ENCODE data around the gene ANKFN1. TPM values are rescaled to one million over a fixed set of nuclear protein-coding genes. Genes with fewer than 3 reads are reported as not detected.

Gene ANKFN1
- total RNA-seq, 1 donor from 2014 or later, result not detected

DNA sequence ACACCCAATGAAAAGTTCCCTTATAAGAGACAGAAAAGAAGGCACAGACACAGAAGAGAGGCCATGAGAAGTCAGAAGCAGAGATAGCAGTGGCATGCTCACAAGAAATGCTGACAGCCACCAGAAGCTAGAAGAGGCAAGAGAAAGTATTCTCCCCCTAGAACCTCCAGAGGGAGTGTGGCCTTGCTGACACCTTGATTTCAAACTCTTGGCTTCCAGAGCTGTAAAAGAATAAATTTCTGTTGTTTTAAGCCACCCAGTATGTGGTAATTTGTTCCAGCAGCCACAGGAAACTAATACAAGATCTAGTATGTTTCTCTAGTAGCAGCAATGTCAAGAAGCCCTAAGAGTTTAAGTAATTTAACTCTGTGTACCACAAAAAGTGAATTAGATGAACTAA, 353.1 kb downstream of the ANKFN1 start:
- ATAC-seq (ENCODE audit: poor library complexity), result no peak
- intact Hi-C loops (cut with DNase I), result loop anchor here (10.0 kb wide), 1 partner anchor 208 kb away; no protein-coding TSS in a partner anchor
- DNase-seq, result no peak

DNA sequence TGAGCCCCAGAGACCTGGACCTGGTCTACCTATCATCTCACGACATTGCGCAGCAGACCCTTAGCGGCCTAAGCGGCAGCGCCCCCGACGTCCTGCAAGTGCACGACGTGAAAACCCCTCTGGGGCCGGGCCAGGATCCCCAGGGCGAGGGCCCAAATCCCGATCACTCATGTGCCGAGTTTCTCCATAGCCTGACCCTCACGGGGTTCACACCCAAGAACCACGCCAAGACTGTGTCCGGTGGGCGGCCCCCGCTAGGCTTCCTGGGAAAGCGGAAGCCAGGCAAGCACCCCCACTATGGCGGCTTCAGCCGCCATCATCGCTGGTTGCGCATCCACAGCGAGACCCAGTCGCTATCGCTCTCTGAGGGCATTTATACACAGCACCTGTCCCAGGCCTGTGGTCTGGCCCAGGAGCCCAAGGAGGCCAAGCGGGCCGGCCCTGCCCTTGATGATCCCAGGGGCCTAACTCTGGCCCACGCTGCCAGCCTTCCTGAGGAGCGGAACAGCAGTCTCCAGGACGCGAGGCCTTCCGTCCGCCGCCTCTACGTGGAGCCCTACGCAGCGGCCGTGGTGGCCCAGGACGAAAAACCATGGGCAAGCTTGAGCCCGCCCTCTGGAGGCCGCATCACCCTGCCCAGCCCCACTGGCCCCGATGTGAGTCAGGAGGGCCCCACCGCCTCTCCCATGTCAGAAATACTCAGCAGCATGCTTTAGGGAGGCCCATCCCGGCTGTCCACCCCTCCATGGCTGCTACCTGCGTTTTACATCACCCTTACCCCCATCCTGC, 357.5 kb downstream of the ANKFN1 start:
- ATAC-seq (ENCODE audit: poor library complexity) (no peak), DNase-seq (no peak)
- intact Hi-C loops (cut with DNase I), result no loop called here

DNA sequence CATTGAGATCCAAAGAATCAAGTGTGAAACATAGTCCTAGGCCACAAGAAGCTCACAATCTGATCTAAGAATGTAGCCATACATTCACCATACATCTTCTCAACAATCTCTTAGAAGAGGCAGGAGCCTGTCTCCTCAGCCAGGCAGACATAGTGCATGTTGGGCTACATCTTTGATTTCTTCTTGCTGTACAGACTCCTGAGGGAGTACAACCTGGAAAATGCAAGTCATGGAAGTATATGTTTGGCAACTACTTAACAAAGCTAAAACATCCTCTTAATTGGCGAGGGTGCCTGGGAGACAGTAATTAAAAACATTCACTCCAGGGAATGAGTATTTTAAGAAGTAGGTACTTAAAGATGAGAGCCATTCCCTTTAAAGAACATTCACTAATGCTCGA, 361.0 kb downstream of the ANKFN1 start:
- ATAC-seq (ENCODE audit: poor library complexity) (no peak), DNase-seq (no peak)
- intact Hi-C loops (cut with DNase I), result no loop called here

DNA sequence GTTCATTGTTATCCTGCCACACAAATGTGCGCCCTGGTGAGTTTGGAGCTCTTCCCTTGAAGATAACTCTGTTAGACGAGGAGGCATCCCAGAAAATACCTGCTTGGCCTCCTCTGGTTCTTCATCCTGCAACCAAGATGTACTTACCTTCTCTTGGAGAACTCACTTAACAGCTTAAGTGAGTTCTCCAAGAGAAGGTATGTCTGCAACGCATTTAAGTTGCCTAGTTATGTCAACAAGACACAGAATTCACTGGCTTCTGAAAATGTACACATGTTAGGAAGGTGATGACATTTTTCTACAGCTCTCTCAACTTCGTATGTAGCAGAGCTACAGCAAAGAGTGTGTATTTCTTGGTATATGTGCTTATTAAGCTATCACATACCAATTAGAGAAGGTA, 361.6 kb downstream of the ANKFN1 start:
- DNase-seq, result no peak
- no peak for ATAC-seq (ENCODE audit: poor library complexity)
- intact Hi-C loops (cut with DNase I), result no loop called here

DNA sequence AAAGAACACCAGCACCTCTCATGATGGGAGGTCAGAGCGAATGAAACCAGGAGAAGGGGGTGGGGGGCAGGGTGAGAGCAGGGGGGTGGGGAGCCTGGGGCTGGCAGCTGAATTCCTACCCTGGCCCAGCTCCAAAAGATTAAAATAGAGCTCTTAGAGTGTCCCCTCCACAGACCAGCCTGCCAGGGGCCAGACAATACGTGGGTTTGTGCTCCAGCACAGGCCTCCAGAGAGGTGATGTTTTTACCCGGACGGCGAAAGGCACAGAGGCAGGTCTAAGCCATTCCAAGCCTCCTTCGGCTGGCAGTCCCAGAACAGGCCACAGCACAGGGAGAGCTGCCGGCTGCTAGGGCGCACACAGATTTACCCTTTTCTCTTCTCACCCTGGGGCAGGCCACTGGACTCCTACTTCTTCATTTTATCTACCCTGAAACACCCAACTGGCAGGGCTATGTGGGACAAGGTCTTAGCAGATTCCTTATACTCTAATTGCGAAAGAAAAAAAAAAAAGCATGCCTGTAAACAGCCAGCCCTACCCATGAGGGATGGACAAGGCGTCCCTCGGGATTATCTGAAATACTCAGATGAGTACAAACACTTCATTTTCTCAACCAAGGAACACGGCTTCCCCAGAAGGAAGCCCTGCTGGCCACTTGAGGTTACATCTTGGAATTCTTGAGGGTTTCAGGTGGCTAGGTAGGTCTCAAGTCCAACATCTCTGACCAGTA, 368.3 kb downstream of the ANKFN1 start:
- ATAC-seq (ENCODE audit: poor library complexity), result no peak
- intact Hi-C loops (cut with DNase I), result no loop called here

DNA sequence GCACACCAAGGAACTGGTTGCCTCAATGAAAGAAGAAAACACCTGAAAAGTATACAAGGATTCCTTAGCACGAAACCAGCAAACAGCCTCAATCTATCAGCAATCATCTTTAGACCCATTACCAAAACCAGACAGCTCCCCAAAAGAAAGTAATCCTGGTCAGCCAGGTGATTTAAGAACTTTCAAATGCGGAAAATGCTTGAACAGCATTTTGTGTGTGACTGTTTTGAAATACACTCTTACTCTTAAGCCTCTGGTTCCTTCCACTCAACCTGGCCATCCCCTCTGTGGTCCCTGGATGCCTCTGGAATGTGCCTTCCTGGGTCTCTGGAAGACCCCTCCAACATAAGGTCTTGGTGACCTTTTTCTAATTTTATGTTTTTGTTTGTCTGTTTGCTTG, 369.8 kb downstream of the ANKFN1 start:
- ATAC-seq (ENCODE audit: poor library complexity), result no peak
- no peak for DNase-seq
- intact Hi-C loops (cut with DNase I), result no loop called here

More for the DNA sequence above, 368.3 kb downstream of the ANKFN1 start:
- DNase-seq, result no peak

DNA sequence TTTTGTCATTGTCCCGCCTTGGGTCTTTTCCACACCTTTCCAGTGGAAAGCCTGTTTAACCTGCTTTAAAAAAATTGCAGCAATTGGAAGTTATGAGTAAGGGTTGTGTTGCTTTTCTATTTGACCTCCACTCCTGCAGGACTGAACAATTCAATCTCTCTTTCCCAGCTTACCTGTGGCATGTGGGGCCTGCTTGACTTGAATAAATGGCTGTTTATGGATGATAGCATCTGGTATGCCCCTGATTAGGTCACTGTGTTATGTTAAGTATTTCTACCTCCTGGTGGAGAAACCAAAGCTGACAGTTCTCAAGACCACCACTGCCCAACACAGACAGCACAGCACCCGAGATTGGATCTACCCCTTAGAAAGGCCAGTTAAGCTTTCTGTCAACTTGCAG, 375.4 kb downstream of the ANKFN1 start:
- no peak for DNase-seq
- ATAC-seq (ENCODE audit: poor library complexity), result no peak
- intact Hi-C loops (cut with DNase I), result no loop called here

DNA sequence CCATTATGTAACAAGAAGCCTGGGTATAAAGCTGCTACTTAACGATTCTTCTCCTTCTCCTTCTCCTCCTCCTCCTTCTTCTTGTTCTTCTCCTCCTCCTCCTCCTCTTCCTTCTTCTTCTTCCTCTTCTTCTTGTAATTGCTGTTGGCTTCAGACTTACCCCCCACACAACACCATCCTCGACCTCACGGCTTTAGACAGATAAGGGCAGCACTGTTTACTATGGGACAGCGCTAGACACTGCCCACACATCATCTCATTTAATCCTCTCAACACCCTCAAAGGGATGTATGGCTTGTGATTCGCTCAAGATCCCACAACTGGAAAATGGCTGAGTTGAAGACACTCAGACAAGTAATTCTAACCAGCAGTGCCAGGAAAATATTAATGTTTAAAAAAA, 379.7 kb downstream of the ANKFN1 start:
- intact Hi-C loops (cut with DNase I), result no loop called here
- no peak for ATAC-seq (ENCODE audit: poor library complexity)
- no peak for DNase-seq

DNA sequence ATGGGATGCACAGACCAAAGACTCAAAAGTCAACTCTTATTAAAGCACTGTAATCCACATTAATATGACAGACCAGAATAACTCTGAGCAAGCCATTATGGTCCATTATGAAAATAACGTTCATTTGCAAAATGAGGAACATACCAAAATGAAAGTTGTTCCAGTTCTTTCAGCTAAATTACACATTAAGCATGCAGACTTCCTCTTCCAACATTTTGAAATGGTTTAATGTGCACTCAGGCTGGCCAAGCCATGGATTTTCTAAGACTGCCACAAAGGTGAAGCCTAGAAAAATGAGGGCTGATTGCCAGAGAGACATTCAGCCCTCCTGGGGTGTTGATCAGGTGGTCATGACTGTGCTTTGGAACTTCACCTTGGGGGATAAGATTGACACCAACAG, 383.5 kb downstream of the ANKFN1 start:
- ATAC-seq (ENCODE audit: poor library complexity) (no peak), DNase-seq (no peak)
- intact Hi-C loops (cut with DNase I), result no loop called here

DNA sequence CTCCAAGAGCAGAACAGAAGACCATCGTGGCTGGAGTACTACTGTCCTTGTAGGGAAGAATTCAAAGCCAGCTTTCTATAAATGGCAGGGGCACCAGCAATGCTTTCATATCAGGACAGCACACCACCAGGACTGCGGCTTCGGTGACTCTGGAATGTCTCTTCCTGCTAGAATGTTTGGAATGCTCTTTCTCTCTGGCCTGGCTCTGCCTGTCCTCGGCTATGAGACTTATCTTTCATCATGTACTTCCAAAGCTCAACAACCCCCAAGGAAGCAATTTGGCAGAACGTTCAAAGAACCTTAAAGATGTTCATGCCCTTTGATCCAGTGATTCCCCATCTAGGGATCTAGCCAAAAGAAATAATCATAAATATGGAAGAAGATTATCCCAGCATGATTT, 387.6 kb downstream of the ANKFN1 start:
- ATAC-seq (ENCODE audit: poor library complexity) (no peak), DNase-seq (no peak)
- intact Hi-C loops (cut with DNase I), result no loop called here

DNA sequence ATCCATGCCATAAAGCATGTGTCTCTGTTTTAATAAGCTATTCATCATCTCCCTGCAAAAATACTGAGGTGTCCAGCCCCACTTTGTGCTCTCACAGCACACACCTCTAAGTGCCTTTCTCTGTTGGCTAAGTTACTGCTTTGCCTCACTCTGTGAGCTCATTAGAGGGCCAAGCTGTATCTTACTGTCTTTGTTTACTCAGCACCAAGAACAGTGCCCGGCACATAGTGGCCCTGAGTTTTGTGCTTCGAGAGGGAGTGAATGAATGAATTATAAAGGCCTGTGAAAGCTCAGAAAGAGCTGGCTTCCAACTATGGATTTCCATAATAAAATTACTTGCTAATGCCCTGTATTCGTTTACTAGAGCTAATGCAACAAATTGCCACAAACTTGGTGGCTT, 390.0 kb downstream of the ANKFN1 start:
- intact Hi-C loops (cut with DNase I), result no loop called here
- ATAC-seq (ENCODE audit: poor library complexity), result no peak

DNA sequence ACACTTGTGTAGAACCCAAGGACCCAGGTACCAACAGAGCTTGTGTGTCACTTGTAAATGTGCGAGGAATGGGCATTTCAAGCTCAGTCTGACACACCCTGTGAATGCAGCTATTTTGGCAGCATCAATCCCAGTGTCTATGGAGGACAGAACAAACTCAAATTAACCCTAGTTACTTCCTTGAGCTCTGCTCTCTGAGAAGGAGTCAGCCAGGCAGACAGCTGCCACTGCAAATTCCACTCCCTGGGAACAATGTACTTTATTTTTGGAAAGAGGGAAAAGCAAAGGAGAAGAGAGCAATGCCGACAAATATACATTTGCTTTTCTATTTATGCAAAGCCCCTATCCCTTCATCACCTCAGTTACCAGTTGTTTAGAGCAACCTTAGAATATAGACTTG, 391.8 kb downstream of the ANKFN1 start:
- intact Hi-C loops (cut with DNase I), result no loop called here
- DNase-seq (no peak), ATAC-seq (ENCODE audit: poor library complexity) (no peak)

More for the DNA sequence above, 390.0 kb downstream of the ANKFN1 start:
- DNase-seq, result no peak

DNA sequence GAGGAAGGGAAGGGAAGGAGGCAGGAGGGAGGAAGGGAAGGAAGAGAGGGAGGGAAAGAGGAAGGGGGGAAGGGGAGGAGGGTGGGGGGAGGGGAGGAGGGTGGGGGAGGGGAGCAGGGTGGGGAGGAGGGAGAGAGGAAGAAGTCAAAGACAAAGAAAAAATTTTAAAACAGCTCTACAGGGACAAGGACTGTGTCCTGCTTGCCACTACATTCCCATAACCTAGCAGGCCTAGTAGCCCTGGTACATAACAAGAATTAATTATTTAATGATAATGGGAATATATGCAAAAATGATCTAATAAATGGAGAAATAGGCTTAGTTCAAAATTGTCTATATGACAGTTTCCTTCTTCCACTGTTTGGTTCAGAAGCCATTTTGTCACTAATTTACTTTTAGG, 392.7 kb downstream of the ANKFN1 start:
- intact Hi-C loops (cut with DNase I), result no loop called here
- DNase-seq (no peak), ATAC-seq (ENCODE audit: poor library complexity) (no peak)

DNA sequence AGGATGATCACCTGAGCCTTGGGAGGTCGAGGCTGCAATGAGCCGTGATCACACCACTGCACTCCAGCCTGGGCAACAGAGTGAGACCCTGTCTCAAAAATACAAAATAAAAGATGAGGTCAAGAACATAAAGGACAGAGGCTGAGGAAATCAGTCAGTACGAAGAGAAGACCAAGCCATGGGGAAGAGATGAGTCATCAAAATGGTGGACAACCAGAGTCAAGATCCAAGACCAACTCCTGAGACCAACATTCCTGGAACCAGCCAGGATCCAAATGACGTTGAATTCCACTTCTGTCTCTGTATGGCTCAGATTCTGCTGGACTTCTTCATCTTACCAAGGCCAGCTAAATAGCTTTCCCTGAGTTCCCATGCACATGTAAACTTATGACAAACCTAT, 395.4 kb downstream of the ANKFN1 start:
- DNase-seq (no peak), ATAC-seq (ENCODE audit: poor library complexity) (no peak)
- intact Hi-C loops (cut with DNase I), result no loop called here

DNA sequence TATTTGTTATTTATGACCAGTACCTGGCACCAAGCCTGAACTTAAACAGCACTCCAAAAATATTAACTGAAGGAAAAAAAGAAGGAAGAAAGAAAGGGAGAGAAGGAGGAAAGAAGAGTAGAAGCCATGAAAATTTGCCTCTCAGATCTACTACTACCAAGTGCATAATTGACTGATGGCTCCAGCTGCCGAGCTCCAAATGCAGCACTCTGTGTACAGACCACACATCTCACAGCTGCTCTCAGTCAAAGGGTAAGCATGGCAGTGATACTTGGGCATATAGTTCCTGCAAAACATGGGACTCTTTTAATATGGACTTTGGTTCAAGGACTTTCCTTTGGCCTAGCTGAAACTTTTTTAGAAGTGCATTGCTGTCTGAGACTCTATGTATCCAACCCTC, 396.2 kb downstream of the ANKFN1 start:
- intact Hi-C loops (cut with DNase I), result no loop called here
- no peak for DNase-seq
- ATAC-seq (ENCODE audit: poor library complexity), result no peak

DNA sequence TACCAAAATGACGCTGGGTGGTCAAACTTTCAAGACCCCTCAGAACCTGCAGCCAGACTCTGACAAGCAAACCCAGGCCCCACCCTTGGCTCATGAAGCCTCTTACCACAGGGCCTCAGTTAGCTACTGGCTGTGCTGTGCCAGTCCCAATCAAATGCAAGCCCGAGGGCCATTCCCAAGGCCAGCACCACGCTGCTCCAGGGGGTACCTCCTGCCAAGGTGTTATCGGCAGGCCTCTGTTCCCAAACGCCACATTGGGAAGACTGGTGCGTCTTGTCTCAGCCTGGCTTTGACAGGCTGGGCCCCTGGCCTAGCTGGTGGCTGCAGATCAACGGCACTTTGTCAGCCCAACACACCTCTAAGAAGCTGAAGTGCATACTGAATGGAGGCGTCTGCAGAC, 404.4 kb downstream of the ANKFN1 start:
- no peak for ATAC-seq (ENCODE audit: poor library complexity)
- DNase-seq, result no peak
- intact Hi-C loops (cut with DNase I), result no loop called here

DNA sequence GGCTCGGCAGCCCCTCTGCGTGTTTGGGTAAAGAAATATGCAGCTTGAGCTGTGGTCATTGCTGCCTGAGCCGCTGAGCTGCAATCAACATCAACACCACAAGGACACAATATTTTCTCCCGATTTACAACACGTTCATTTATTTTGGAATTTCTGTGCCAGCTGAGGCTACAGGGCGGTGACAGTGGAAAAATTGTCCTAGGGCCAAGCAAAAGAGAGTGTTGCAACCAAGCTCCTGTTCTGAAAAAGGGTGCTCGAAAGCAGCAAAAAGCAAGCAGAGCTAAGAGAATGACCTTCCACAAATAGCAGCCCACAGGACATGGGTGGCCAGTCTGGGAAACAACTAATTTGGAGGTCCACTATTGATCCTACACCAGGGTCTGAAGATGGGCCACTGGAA, 404.8 kb downstream of the ANKFN1 start:
- intact Hi-C loops (cut with DNase I), result no loop called here
- ATAC-seq (ENCODE audit: poor library complexity), result no peak

More for the DNA sequence above, 404.8 kb downstream of the ANKFN1 start:
- no peak for DNase-seq
